ENCODE data around the gene HACD4. TPM values are rescaled to one million over a fixed set of nuclear protein-coding genes. Genes with fewer than 3 reads are reported as not detected.

Gene HACD4
- total RNA-seq, 1 experiment from 2014 or later, result 0.63 TPM

GRCh38 chr9:20995616-20996015 lies 35.8 kb downstream of the HACD4 start:
- Mint-ChIP-seq H3K27me3 (ENCODE audit: low read depth) (no peaks in the 10 kb centered on the region), H3K9me3 (no peaks in the 10 kb centered on the region), H3K4me3 (no peak overlapping the region), H3K27ac (no peak overlapping the region), H3K36me3 (ENCODE audit: insufficient read depth in 1 of 3, low read depth in 3 of 3) (peaks cover 12 to 47% (median 29%) of the 10 kb centered on the region in 3 experiments; a peak in 6 of 7 replicates), H3K4me1 (peaks cover 0 to 8% of the 10 kb centered on the region in 2 experiments; a peak in 1 of 4 replicates)
- Histone ChIP-seq H3K23me2 (ENCODE audit: insufficient read length, low read depth, low read length, poor library complexity, severe bottlenecking) (no peaks in the 10 kb centered on the region), H3K14ac (ENCODE audit: insufficient read depth, low read length) (no peak overlapping the region), H2AK5ac (ENCODE audit: insufficient read length, low read length) (no peak overlapping the region), H3K9me3 (ENCODE audit: control insufficient read depth, low read depth, low read length) (no peaks in the 10 kb centered on the region), H3T11ph (ENCODE audit: low read length) (no peak overlapping the region), H4K20me1 (ENCODE audit: control insufficient read depth, insufficient read depth, insufficient read length) (no peaks in the 10 kb centered on the region), H2BK20ac (ENCODE audit: low read depth, low read length, poor library complexity, severe bottlenecking) (no peak overlapping the region), H2AFZ (ENCODE audit: low read length) (no peak overlapping the region), H3K18ac (ENCODE audit: insufficient read length, low read depth, low read length) (no peak overlapping the region), H2BK5ac (ENCODE audit: insufficient read length, low read length) (no peak overlapping the region), H3K4me1 (ENCODE audit: insufficient read depth, low read length) (peaks cover 6% of the 10 kb centered on the region), H3K27me3 (ENCODE audit: insufficient read depth, low read length) (no peaks in the 10 kb centered on the region), H3K9ac (ENCODE audit: extremely low read depth, insufficient read length, low read length) (no peak overlapping the region), H4K8ac (replicated peaks; ENCODE audit: insufficient read length, low read depth, low read length) (no peak overlapping the region), H4K5ac (ENCODE audit: insufficient read length, low read depth, low read length) (no peak overlapping the region), H4K91ac (ENCODE audit: insufficient read length, low read depth, low read length) (no peak overlapping the region), H3K79me1 (ENCODE audit: insufficient read depth, low read depth, low read length, poor library complexity, severe bottlenecking) (no peaks in the 10 kb centered on the region), H3K27ac (ENCODE audit: insufficient read length, low read depth, low read length) (no peak overlapping the region), H3K4ac (ENCODE audit: low read depth, low read length) (no peak overlapping the region), H3K56ac (ENCODE audit: insufficient read length, low read depth, low read length) (no peak overlapping the region), H2BK120ac (ENCODE audit: low read depth, low read length, poor library complexity, severe bottlenecking) (no peak overlapping the region), H2BK15ac (ENCODE audit: low read depth, low read length) (no peak overlapping the region), H3K23ac (ENCODE audit: insufficient read length, low read depth, low read length) (no peak overlapping the region), H2BK12ac (ENCODE audit: insufficient read length, low read depth, low read length) (no peak overlapping the region), H3K79me2 (ENCODE audit: insufficient read depth, low read length) (no peaks in the 10 kb centered on the region), H3K4me2 (ENCODE audit: insufficient read depth, insufficient read length, low read length) (no peak overlapping the region)
- DNase-seq, result no peak
- no peak for TF ChIP-seq CTCF (conservative IDR thresholded peaks at IDR 0.05)
- no CpG with 5 or more reads among the region's 2 CpGs for WGBS (ENCODE audit: extremely low coverage, insufficient read length, low lambda C conversion rate)

Measured in H9 (cell line).